Ovary (tissue), 9 donors: ENCODE data around the gene PGGHG. TPM values are rescaled to one million over a fixed set of nuclear protein-coding genes. Genes with fewer than 3 reads are reported as not detected.

Experiments
- DNase-seq, 5 donors: peaks; one replicate each; pipeline ENCODE4 v3.0.0-alpha.2; 2019 to 2020
- H3K27ac ChIP-seq, 2 donors: fragments of 200-600 bp; one replicate each; pipeline versions ENCODE4 v1.5.1 to v1.8.0; 2019 to 2022
- H3K27me3 ChIP-seq: fragments of 200-600 bp; one replicate; pipeline ENCODE4 v1.8.0; 2022
- H3K36me3 ChIP-seq: fragments of 200-600 bp; sonication (generic); one replicate; pipeline ENCODE4 v1.5.1; 2019
- H3K4me1 ChIP-seq: one replicate; pipeline ENCODE4 v1.8.1; 2013; ENCODE audit warnings: mild to moderate bottlenecking, moderate library complexity; ENCODE audit not compliant: insufficient read depth
- H3K4me3 ChIP-seq: fragments of 200-600 bp; sonication (generic); one replicate; pipeline ENCODE4 v1.5.1; 2017
- H3K9me3 ChIP-seq, 2 donors: fragments of 200-600 bp in 1 of 2; sonication (generic) in 1 of 2; one replicate each; pipeline versions ENCODE4 v1.5.1 to v1.8.1; 2013 to 2019; ENCODE audit warnings: mild to moderate bottlenecking in 1 of 2, moderate library complexity in 1 of 2
- CTCF ChIP-seq, 3 donors: fragments of 450-650 bp in 2 of 3; fragments of 200-600 bp in 1 of 3; IDR thresholded peaks; one replicate each; pipeline versions ENCODE4 v1.5.1 to v1.8.0; 2016 to 2022; ENCODE audit warnings: antibody characterized with exemption in 3 of 3, mild to moderate bottlenecking in 1 of 3
- EP300 ChIP-seq: sonication (generic); formaldehyde crosslinking; IDR thresholded peaks from one replicate; pipeline ENCODE4 v1.6.1; 2017; ENCODE audit warnings: antibody characterized with exemption
- POLR2A ChIP-seq: fragments of 450-650 bp; IDR thresholded peaks from one replicate; pipeline ENCODE4 v1.6.1; 2017; ENCODE audit warnings: antibody characterized with exemption, mild to moderate bottlenecking, moderate library complexity
- WGBS, 3 donors: extraction: QIAGEN DNeasy Blood & Tissue Kit in 1 of 3; methylation state at CpG; one replicate each; pipeline versions ENCODE4 v1.1.5 to v1.1.7; 2013 to 2017; 5-methylcytosine and 5-hydroxymethylcytosine counted together
- intact Hi-C, 4 donors: fragments of 100-400 bp; cut with DNase I; formaldehyde crosslinking; loops; one replicate each; pipeline versions ENCODE4 v1.11.0 to v1.15.1; 2022 to 2023
- polyA plus RNA-seq, 2 donors: library from polyadenylated mRNA; stranded (reverse); fragments of 200-250 nt in 1 of 2; fragments of 350-450 nt in 1 of 2; fragmentation: Illumina TruSeq in 1 of 2; extraction: RNeasy Lipid Tissue Mini Kit (QIAGEN cat#74804) in 1 of 2; gene quantifications; one replicate each; pipeline ENCODE4 v1.2.3, GENCODE V29; 2013 to 2014
- total RNA-seq, 7 donors: library from RNA; depleted of rRNA in 2 of 7; stranded (reverse); fragments of >200 nt in 2 of 7; fragmentation: NEBNext Ultra II Directional in 3 of 7; extraction: Animal tissue kit (Norgen Biotek cat#: 25700) in 3 of 7; gene quantifications; one replicate each; pipeline versions ENCODE4 v1.1.0 to v1.2.4, GENCODE V29; 2016 to 2023
- donor health status: DM: no; HTN: no; CAD: no; lungs with moderate emphysema.
- donor health status: DM: no; HTN: no; CAD: no.
- donor health status: Bipolar disorder and iron deficiency.
- donor health status: DM: yes; HTN: yes; CAD: no.
- donor health status: DM: no; HTN: no; CAD: no.
- donor health status: DM: yes; HTN: yes; CAD: no.

PGGHG gene
- total and polyA plus RNA-seq, 9 donors: 0.25 to 21.3 (median 9.3) TPM

GRCh38 chr11:249062-249461 lies 39.9 kb upstream of the PGGHG start:
- TF ChIP-seq EP300: no peak
- no peak for TF ChIP-seq CTCF (IDR thresholded peaks at IDR 0.05)
- no peak for TF ChIP-seq POLR2A
- Histone ChIP-seq H3K4me1 (no peaks in the 10 kb centered on the region), H3K4me3 (no peak overlapping the region), H3K27me3 (no peaks in the 10 kb centered on the region), H3K36me3 (no peaks in the 10 kb centered on the region), H3K27ac (no peak overlapping the region), H3K9me3 (no peaks in the 10 kb centered on the region)
- no peak for DNase-seq
- intact Hi-C loops: loop anchor here in 1 of 4 donors (5.0 kb wide), 1 partner anchor 33 kb away; no protein-coding TSS in a partner anchor
- WGBS, 3 donors: 72 to 87% (median 85%) methylated on average over 8 of the region's 8 CpGs

DNA sequence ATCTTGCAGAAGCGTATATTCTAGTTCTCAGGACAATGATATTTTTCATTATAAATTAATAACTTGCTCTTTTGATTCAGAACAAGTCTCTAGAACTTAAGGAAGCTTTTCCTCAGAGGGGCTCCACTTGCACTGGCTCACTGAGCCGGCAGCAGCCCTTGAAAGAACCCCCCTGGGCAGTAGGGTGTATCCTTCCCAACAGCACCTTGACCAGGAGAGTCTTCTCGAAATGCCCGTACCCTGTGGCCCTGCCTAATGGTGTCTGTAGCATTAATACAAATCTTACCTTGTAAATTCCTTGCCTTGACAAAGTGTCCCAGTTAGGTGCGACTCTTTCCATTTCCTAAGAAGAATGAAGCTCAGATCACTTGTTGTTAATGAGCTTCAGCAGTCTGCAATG lies 38.7 kb upstream of the PGGHG start:
- intact Hi-C loops: no loop called here
- Histone ChIP-seq H3K27ac (no peak overlapping the region), H3K36me3 (no peaks in the 10 kb centered on the region), H3K4me1 (no peaks in the 10 kb centered on the region), H3K9me3 (no peaks in the 10 kb centered on the region), H3K4me3 (no peak overlapping the region), H3K27me3 (no peaks in the 10 kb centered on the region)
- TF ChIP-seq CTCF (IDR thresholded peaks at IDR 0.05): no peak
- TF ChIP-seq POLR2A: no peak
- TF ChIP-seq EP300: no peak
- 86 to 92% (median 91%) methylated on average over 5 of the region's 5 CpGs for whole genome bisulfite sequencing, 3 donors
- DNase-seq: no peak

DNA sequence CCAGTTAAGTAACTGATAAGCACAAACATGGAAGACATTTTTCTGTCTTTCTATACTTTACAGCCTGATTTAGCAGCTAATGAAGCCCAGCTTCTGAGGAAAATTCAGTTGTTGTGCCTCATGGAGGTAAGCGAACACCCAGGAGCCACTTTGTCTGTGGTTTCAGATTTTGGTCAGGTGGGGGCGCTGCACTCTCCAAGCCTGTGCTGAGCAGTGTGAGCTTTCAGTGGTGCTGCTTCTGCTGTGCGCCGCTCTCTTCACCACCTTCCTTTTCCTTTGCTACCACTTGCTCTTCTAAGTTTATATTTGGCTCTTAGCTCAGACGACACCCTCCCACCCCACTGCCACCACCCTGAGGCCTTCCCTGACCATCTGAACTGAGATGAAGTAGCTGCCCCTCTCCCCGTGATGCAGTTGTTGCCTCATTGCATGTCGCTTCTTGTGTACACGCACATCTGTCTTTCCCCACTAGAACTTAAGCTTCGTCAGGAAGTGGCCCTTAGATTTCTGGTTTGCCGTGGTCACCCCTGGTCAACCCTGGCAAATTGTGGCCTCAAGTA lies 38.1 kb upstream of the PGGHG start:
- 79 to 83% (median 79%) methylated on average over 10 of the region's 10 CpGs for WGBS, 3 donors
- Histone ChIP-seq H3K9me3 (no peaks in the 10 kb centered on the region), H3K4me1 (no peaks in the 10 kb centered on the region), H3K27ac (no peak overlapping the region), H3K4me3 (no peak overlapping the region), H3K36me3 (no peaks in the 10 kb centered on the region), H3K27me3 (no peaks in the 10 kb centered on the region)
- intact Hi-C loops: no loop called here
- peak in 2 of 5 donors; percentile 56 to 65 for DNase-seq
- TF ChIP-seq CTCF (IDR thresholded peaks at IDR 0.05) (peak in 2 of 3 donors; percentile 13 to 30), EP300 (no peak), POLR2A (no peak)

GRCh38 chr11:251550-251949 lies 37.4 kb upstream of the PGGHG start:
- H3K36me3 ChIP-seq: no peaks in the 10 kb centered on the region
- WGBS, 3 donors: 67 to 75% (median 69%) methylated on average over 10 of the region's 10 CpGs
- no peak overlapping the region for H3K27ac ChIP-seq
- H3K9me3 ChIP-seq: no peaks in the 10 kb centered on the region
- H3K27me3 ChIP-seq: no peaks in the 10 kb centered on the region
- intact Hi-C loops: no loop called here
- no peak for TF ChIP-seq EP300
- no peak for TF ChIP-seq CTCF (IDR thresholded peaks at IDR 0.05)
- TF ChIP-seq POLR2A: no peak
- DNase-seq: no peak
- H3K4me1 ChIP-seq: no peaks in the 10 kb centered on the region
- no peak overlapping the region for H3K4me3 ChIP-seq
